Measurements from ENCODE around the gene DOK6.

Gene DOK6

GRCh38 chr18:69367104-69367503, 33.6 kb upstream of the DOK6 start:
- no peak for DNase-seq (ENCODE audit: low read depth in 2 of 2)
- TF ChIP-seq CTCF (IDR thresholded peaks at IDR 0.05; ENCODE audit: low read depth, low read length): no peak
- no peak overlapping the region for H3K4me3 ChIP-seq (replicated peaks in 1 of 2; ENCODE audit: low read depth in 2 of 2, low read length in 2 of 2)

GRCh38 chr18:69371729-69372128, 29.0 kb upstream of the DOK6 start:
- no peak for TF ChIP-seq CTCF (IDR thresholded peaks at IDR 0.05; ENCODE audit: low read depth, low read length)
- H3K4me3 ChIP-seq (replicated peaks in 1 of 2; ENCODE audit: low read depth in 2 of 2, low read length in 2 of 2): no peak overlapping the region
- DNase-seq (ENCODE audit: low read depth in 2 of 2): no peak

- DNase-seq (ENCODE audit: low read depth in 2 of 2): no peak
These were observed 20.4 kb upstream of the DOK6 start for GRCh38 chr18:69380324-69380723.

GRCh38 chr18:69383186-69383585, 17.5 kb upstream of the DOK6 start:
- peak in 1 of 2 donors; percentile 28 for DNase-seq (ENCODE audit: low read depth in 2 of 2)
- no peak for TF ChIP-seq CTCF (IDR thresholded peaks at IDR 0.05; ENCODE audit: low read depth, low read length)
- H3K4me3 ChIP-seq (replicated peaks in 1 of 2; ENCODE audit: low read depth in 2 of 2, low read length in 2 of 2): no peak overlapping the region

More at GRCh38 chr18:69380324-69380723, 20.4 kb upstream of the DOK6 start:
- no peak overlapping the region for H3K4me3 ChIP-seq (replicated peaks in 1 of 2; ENCODE audit: low read depth in 2 of 2, low read length in 2 of 2)
- no peak for TF ChIP-seq CTCF (IDR thresholded peaks at IDR 0.05; ENCODE audit: low read depth, low read length)

- H3K4me3 ChIP-seq (replicated peaks in 1 of 2; ENCODE audit: low read depth in 2 of 2, low read length in 2 of 2): no peak overlapping the region
- DNase-seq (ENCODE audit: low read depth in 2 of 2): no peak
- TF ChIP-seq CTCF (IDR thresholded peaks at IDR 0.05; ENCODE audit: low read depth, low read length): no peak
These were observed 13.5 kb upstream of the DOK6 start for GRCh38 chr18:69387186-69387585.

GRCh38 chr18:69388222-69388621, 12.5 kb upstream of the DOK6 start:
- no peak for DNase-seq (ENCODE audit: low read depth in 2 of 2)
- no peak for TF ChIP-seq CTCF (IDR thresholded peaks at IDR 0.05; ENCODE audit: low read depth, low read length)
- no peak overlapping the region for H3K4me3 ChIP-seq (replicated peaks in 1 of 2; ENCODE audit: low read depth in 2 of 2, low read length in 2 of 2)

GRCh38 chr18:69397096-69397495, 3.6 kb upstream of the DOK6 start:
- no peak overlapping the region for H3K4me3 ChIP-seq (replicated peaks in 1 of 2; ENCODE audit: low read depth in 2 of 2, low read length in 2 of 2)
- peak in 1 of 2 donors; percentile 48 for DNase-seq (ENCODE audit: low read depth in 2 of 2)
- TF ChIP-seq CTCF (IDR thresholded peaks at IDR 0.05; ENCODE audit: low read depth, low read length): no peak
